Activated gamma-delta T cell treated with Interleukin-2 at 50 U/mL for 16 hours (primary cell): Measurements from ENCODE around the gene OXNAD1.
A peak's percentile ranks its signal among the peaks of the same experiment; 100 is the strongest.
"Not testable (repeated sequence)": the region's sequence is repeated elsewhere in the genome, so short reads cannot be mapped to it uniquely, and the experiment has no call there.

Experiments
- DNase-seq: peaks from one replicate; pipeline ENCODE4 v3.0.0-alpha.2; 2020

Gene OXNAD1

GRCh38 chr3:16307832-16308531, 43.0 kb downstream of the OXNAD1 start:
- DNase-seq, result no peak

DNA sequence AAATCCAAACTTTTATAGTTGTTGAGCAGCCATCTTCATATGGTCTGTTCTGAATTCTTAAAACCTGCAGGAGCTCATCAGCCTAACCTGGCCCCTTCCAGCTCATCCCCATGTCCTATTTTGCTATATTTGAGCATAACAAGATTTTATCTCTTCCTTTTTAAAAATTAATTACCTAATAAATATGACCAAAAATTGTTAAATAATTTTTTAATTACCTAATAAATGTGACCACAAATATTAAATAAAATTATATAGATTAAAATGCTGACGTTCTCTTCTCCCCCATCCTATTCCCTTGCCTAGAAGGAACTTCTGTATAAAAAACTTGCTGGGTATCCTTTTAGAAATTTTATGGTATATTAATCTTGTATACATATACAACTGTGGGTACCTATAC, 43.7 kb downstream of the OXNAD1 start:
- DNase-seq, result no peak

GRCh38 chr3:16309558-16309957, 44.5 kb downstream of the OXNAD1 start:
- peak; percentile 47 for DNase-seq

- not testable (repeated sequence) for DNase-seq
These were observed 45.5 kb downstream of the OXNAD1 start for GRCh38 chr3:16310486-16310885.

DNA sequence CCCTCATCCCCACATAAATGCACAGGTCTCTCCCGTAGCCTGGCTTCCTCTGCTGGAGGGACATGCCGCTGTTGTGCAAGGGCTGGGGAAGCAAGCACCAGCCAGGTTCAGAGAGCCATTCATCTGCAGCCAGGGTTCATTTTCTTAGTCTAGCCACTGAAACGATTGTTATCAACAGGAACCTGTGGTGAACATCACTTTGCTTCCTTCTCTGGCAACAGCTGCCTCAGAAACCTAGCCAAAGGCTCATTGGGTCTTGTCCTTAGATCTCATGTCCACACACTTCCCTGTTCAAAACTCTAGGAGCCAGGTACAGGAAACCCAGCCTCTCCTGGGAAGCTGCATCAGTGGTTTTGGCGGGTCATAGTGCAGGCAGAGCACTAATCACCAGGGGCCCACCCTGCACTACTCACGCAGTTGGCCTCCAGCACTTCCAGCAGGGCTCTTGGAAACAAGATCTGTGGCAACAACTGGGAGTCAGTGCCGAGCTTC, 47.0 kb downstream of the OXNAD1 start:
- DNase-seq, result peak; percentile 56

- no peak for DNase-seq
These were observed 49.1 kb downstream of the OXNAD1 start for GRCh38 chr3:16313886-16314645.

DNA sequence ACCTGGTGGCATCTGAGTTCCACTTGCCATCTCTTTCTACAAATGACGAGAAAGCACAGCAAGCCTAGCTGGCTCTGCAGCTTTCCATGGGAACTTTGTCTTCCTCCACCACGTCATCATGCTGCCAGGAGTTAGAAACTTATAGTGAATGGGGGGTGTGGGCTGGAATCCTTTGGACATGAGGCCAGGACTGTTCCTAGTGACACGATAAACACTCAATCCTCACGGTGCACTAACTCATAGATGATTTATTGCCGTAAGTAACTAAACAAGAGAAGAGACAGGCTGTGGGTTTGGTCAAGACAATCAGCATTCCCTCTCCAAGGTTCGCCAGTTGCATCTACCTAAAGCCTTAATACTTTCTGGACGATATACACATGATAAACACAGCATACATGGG, 50.6 kb downstream of the OXNAD1 start:
- DNase-seq, result no peak

GRCh38 chr3:16316396-16316795, 51.4 kb downstream of the OXNAD1 start:
- no peak for DNase-seq

- DNase-seq, result no peak
These were observed 52.0 kb downstream of the OXNAD1 start for GRCh38 chr3:16316847-16317560.

DNA sequence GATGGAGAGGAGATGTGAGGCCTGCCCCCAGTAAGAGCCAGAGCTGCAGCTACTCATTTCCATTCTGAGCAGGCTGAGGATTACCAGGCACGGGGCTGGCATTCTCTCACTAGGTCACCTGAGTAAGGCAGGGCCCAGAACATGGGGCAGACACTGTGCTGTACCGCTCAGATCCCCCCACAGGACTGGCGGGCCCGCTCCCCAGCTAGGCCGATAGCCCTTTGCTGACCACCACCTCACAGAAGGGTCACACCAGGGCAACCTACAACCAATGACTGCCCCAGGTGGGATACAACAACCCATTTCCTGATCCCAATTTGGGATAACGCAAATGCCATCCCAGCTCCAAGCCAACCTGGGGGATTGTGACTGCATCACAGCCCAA, 52.5 kb downstream of the OXNAD1 start:
- DNase-seq, result no peak

- DNase-seq, result no peak
These were observed 53.2 kb downstream of the OXNAD1 start for GRCh38 chr3:16318176-16318575.

- peak; percentile 78 for DNase-seq
These were observed 54.3 kb downstream of the OXNAD1 start for GRCh38 chr3:16319307-16319706.

DNA sequence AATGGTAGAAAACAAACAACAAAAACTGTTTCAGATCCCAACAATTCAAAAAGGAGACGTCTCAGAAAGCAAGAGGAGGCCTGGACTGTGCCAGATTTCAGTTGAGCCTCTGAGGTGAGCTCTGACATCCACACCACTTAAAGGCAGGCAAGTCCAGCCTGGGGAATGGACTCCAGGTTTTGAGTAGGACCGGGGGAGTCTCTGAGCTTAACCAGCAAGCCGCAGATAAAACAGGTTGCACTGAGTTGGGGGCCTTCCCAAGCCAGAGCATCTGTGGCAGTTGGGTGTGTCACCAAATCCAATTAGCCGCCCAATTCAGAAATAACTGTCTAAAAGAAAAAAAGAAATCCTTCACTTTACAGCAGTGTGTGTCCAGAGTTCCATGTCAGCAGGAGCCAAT, 54.7 kb downstream of the OXNAD1 start:
- no peak for DNase-seq

DNA sequence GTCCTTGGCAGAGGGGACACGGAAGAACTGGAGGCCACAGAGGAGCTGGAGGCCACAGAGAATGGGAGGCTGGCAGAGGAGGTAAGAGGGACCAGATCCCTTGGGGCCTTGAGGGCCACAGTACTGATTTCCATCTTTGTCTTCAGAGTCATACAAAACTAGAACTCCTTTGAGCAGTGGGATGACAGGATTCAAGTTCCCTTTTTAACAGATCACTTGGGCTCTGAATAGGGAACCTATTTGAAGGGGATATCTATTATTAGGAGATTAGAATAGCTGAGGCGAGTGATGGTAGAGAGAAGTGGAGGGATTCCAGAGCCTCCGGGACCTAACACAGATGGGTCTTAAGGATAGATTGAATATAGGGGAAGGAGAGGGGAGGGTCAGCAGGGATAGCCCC, 55.7 kb downstream of the OXNAD1 start:
- DNase-seq, result no peak

DNA sequence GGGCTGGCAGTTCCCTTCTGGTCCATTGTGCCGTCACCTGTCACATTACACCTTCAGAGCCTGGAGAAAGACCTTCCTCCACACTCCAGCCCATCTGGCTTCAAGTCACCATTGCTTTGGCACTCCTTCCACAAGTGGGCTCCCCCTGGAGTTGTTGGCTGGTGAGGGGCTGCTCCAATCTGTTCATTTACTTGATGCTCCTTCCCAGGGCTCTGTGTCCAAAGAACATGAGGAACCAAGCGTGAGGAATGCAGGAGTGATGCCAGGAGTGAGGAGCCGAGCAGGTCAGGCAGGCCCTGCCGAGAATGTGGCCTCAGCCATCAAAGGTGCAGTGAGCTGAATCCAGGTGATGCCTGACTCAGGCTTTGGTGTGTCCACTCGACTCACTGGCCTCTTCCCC, 57.2 kb downstream of the OXNAD1 start:
- DNase-seq, result no peak

DNA sequence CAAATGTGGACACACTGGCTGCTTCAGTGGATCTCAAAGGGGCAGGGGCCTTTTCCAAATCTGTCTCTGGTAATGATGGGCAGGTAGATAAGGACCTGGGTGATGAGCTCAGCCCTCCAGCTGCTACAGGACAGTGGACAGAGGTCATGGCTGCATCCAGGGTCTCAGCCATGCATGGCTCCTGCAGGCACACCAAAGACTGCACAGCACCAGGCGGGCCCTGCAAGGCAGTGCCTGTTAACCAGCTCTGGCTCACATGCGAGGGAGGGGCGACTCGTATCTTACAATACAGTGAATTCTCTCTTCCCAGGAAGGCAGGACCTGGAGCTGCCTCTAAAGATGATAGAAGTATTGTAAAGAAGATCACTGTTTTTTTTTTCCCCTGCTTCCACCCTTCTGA, 58.7 kb downstream of the OXNAD1 start:
- DNase-seq, result no peak

DNA sequence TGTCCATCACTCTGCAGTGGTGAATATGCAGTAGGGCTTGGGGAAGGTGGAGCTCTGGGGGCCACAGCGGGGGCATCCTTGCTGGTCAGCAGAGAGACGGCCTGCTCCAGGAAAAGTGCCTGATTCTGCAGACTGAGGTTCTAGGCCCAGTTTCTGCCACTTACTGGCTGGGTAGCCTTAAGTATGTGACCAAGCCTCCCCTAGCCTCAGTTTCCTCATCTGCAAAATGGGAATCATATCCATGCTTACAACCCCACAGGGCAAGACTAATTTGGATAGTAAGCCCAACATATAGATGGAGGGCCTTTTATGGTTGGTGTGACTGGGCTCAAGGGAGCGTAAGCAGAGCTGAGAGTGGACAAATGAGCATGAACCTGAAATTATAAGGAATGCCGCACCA, 60.8 kb downstream of the OXNAD1 start:
- DNase-seq, result no peak

- DNase-seq, result no peak
These were observed 61.8 kb downstream of the OXNAD1 start for GRCh38 chr3:16326724-16327349.

DNA sequence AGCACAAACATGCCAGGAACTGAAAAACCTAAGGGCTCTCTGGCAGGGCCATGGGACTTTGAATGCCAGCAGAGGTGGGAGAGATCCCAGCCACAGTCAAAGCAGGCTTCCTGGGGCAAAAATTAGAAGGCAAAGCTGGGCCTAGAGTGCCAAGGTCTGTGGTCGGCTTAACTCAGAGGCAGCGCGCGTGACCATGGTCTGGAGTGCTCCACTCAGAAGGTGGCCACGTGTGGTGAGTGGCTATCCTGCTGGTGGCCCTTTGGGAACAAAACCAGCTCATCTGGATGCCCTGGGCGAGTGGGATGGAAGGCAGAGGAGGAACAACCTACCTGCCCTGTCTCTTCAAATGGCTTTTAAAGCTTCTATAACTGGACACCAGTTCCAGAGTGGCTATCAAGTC, 63.1 kb downstream of the OXNAD1 start:
- no peak for DNase-seq

GRCh38 chr3:16329036-16329825, 64.2 kb downstream of the OXNAD1 start:
- DNase-seq, result no peak

DNA sequence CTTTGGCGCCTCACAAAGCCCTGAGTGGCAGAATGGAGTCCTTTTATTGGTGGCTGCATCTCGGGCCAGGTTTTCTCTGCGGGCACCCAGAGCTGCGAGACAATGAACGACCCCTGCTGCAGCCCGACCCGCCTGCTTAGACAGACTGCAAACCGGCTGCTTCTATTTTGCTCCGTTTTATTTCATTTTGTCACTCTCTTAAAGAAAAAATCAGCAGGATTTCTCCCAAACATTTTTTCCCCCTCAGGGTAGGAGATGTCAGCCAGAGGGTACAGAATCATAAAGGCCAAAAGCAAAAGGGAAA, 64.8 kb downstream of the OXNAD1 start:
- DNase-seq, result no peak

- no peak for DNase-seq
These were observed 65.3 kb downstream of the OXNAD1 start for GRCh38 chr3:16330351-16330750.
